A549 (cell line): Measurements from ENCODE around the gene TM9SF4. TPM values are rescaled to one million over a fixed set of nuclear protein-coding genes. Genes with fewer than 3 reads are reported as not detected.
"Not testable (repeated sequence)": the region's sequence is repeated elsewhere in the genome, so short reads cannot be mapped to it uniquely, and the experiment has no call there.

Experiments
- ATAC-seq, 2 experiments: fragments of 200-7000 bp in 1 of 2; fragments of >200 bp in 1 of 2; cut with Nextera tagmentation in 1 of 2; cut with Tn5 transposase in 1 of 2; 3 replicates each; pipeline versions ENCODE4 v1.8.0 to v1.9.1; 2018 to 2020; ENCODE audit warnings: mild to moderate bottlenecking in 1 of 2, moderate library complexity in 1 of 2
- CTCF ChIA-PET: fragments of 300-600 bp; sonication (Branson Sonifier 250); formaldehyde crosslinking; extraction: SDS; loops from one replicate; lab custom pipeline; 2021; ENCODE audit warnings: antibody characterized with exemption, inconsistent platforms; lab: Yijun Ruan, JAX
- POLR2A ChIA-PET: fragments of 350-600 bp; formaldehyde crosslinking; extraction: SDS; loops from one replicate; lab custom pipeline; 2021; ENCODE audit warnings: antibody characterized with exemption, inconsistent platforms; lab: Yijun Ruan, JAX
- DNase-seq, 2 experiments: peaks; one replicate each; pipeline versions ENCODE4 v3.0.0 to v3.0.0-alpha.2; 2011 to 2016; ENCODE audit warnings: low read depth in 1 of 2, low spot score in 1 of 2
- FAIRE-seq: peaks from 2 replicates; lab custom pipeline; 2011; peaks lifted over from hg19 to GRCh38; lab: Jason Lieb, UNC
- H3K27ac ChIP-seq, 2 experiments: fragments of >200 bp; sonication (Bioruptor Twin); formaldehyde crosslinking; 3 replicates each; pipeline ENCODE4 v1.5.1; 2016 to 2017
- H3K4me1 ChIP-seq: fragments of >200 bp; sonication (Bioruptor Twin); formaldehyde crosslinking; 3 replicates; pipeline ENCODE4 v1.6.1; 2016
- H3K4me2 ChIP-seq: fragments of >200 bp; sonication (Bioruptor Twin); formaldehyde crosslinking; 3 replicates; pipeline ENCODE4 v1.6.1; 2016
- H3K4me3 ChIP-seq: fragments of >200 bp; sonication (Bioruptor Twin); formaldehyde crosslinking; 3 replicates; pipeline ENCODE4 v1.5.1; 2016
- H3K9me3 ChIP-seq: fragments of >200 bp; sonication (Bioruptor Twin); formaldehyde crosslinking; 3 replicates; pipeline ENCODE4 v1.6.1; 2016
- BCL3 ChIP-seq: fragments of >200 bp; sonication (Bioruptor Twin); formaldehyde crosslinking; IDR thresholded peaks from 3 replicates; pipeline ENCODE4 v1.6.1; 2016
- CBX2 ChIP-seq: fragments of 200-600 bp; sonication (generic); IDR thresholded peaks from 2 replicates; pipeline ENCODE4 v1.6.1; 2016; ENCODE audit warnings: low read depth, mild to moderate bottlenecking, borderline replicate concordance
- CHD2 ChIP-seq: fragments of 150-350 bp; IDR thresholded peaks from 2 replicates; pipeline ENCODE4 v1.6.1; 2014; ENCODE audit warnings: low read length; ENCODE audit not compliant: partially characterized antibody
- CTCF ChIP-seq: fragments of >200 bp; sonication (Bioruptor Twin); formaldehyde crosslinking; IDR thresholded peaks from 3 replicates; pipeline ENCODE4 v1.5.1; 2016
- EHMT2 ChIP-seq: fragments of 200-600 bp; sonication (generic); IDR thresholded peaks from 2 replicates; pipeline ENCODE4 v1.6.1; 2016; ENCODE audit warnings: antibody characterized with exemption, low read depth, mild to moderate bottlenecking, moderate library complexity
- ELK1 ChIP-seq: fragments of 150-350 bp; IDR thresholded peaks from 2 replicates; pipeline ENCODE4 v1.6.1; 2014; ENCODE audit warnings: low read depth, mild to moderate bottlenecking, low read length
- EP300 ChIP-seq, 2 experiments: fragments of >200 bp; sonication (Bioruptor Twin); formaldehyde crosslinking; IDR thresholded peaks; 2 replicates in 1 of 2; 3 replicates in 1 of 2; pipeline ENCODE4 v1.6.1; 2016 to 2017
- FOSB ChIP-seq: fragments of 250-450 bp; sonication (Bioruptor Pico); IDR thresholded peaks from 2 replicates; pipeline ENCODE4 v1.5.0; 2020; ENCODE audit warnings: mild to moderate bottlenecking, moderate library complexity
- GATA3 ChIP-seq: IDR thresholded peaks from 2 replicates; pipeline ENCODE4 v1.6.1; 2012; ENCODE audit warnings: borderline replicate concordance
- HDAC2 ChIP-seq: fragments of 200-600 bp; sonication (generic); IDR thresholded peaks from 2 replicates; pipeline ENCODE4 v1.6.1; 2016
- HEYL ChIP-seq: fragments of 250-450 bp; sonication (Bioruptor Pico); IDR thresholded peaks from 2 replicates; pipeline ENCODE4 v1.8.0; 2021; ENCODE audit warnings: mild to moderate bottlenecking, moderate library complexity
- HOXB13 ChIP-seq: fragments of 250-450 bp; sonication (Bioruptor Pico); IDR thresholded peaks from 2 replicates; pipeline ENCODE4 v1.5.0; 2020; ENCODE audit warnings: low read depth, mild to moderate bottlenecking, moderate library complexity
- KDM5A ChIP-seq: fragments of 200-600 bp; sonication (generic); IDR thresholded peaks from 2 replicates; pipeline ENCODE4 v1.6.1; 2016; ENCODE audit warnings: antibody characterized with exemption, mild to moderate bottlenecking
- MAFK ChIP-seq: fragments of 450-650 bp; IDR thresholded peaks from 2 replicates; pipeline ENCODE4 v1.6.1; 2014; ENCODE audit not compliant: partially characterized antibody
- MAX ChIP-seq: IDR thresholded peaks from 2 replicates; pipeline ENCODE4 v1.6.1; 2012
- MAZ ChIP-seq: fragments of 150-350 bp; IDR thresholded peaks from 2 replicates; pipeline ENCODE4 v1.6.1; 2014; ENCODE audit warnings: antibody characterized with exemption, low read depth, low read length, borderline replicate concordance
- PHF8 ChIP-seq: fragments of 200-600 bp; sonication (generic); IDR thresholded peaks from 2 replicates; pipeline ENCODE4 v1.6.1; 2016; ENCODE audit warnings: low read depth, mild to moderate bottlenecking, antibody characterized with exemption, moderate library complexity, borderline replicate concordance
- RCOR1 ChIP-seq: fragments of 150-350 bp; IDR thresholded peaks from 2 replicates; pipeline ENCODE4 v1.6.1; 2014; ENCODE audit warnings: antibody characterized with exemption, low read length, low read depth
- RFX5 ChIP-seq: fragments of 450-650 bp; IDR thresholded peaks from 2 replicates; pipeline ENCODE4 v1.7.1; 2014; ENCODE audit warnings: antibody characterized with exemption, mild to moderate bottlenecking, moderate library complexity
- SREBF2 ChIP-seq: fragments of 450-650 bp; IDR thresholded peaks from 2 replicates; pipeline ENCODE4 v1.6.1; 2014; ENCODE audit warnings: mild to moderate bottlenecking, moderate library complexity
- TFCP2L1 ChIP-seq: fragments of 250-450 bp; sonication (Bioruptor Pico); IDR thresholded peaks from 2 replicates; pipeline ENCODE4 v1.5.0; 2021; ENCODE audit warnings: mild to moderate bottlenecking
- TP53 ChIP-seq: fragments of 250-450 bp; sonication (Bioruptor Pico); IDR thresholded peaks from 2 replicates; pipeline ENCODE4 v1.5.0; 2021; ENCODE audit warnings: mild to moderate bottlenecking, moderate library complexity
- WGBS: methylation state at CpG from one replicate; pipeline ENCODE4 v1.1.6; 2017; ENCODE audit errors: missing lambda C conversion rate; 5-methylcytosine and 5-hydroxymethylcytosine counted together
- polyA plus RNA-seq, 4 experiments: library from polyadenylated mRNA; depleted of rRNA in 3 of 4; stranded (reverse); fragments of >200 nt; fragmentation: RNase III in 1 of 4; extraction: RNeasy Plus Mini Kit Qiagen cat#74134 plus additional on column Dnase treatment in 1 of 4; gene quantifications; 2 replicates in 3 of 4; 3 replicates in 1 of 4; pipeline ENCODE4 v1.2.3, GENCODE V29; 2011 to 2017

TM9SF4 gene
- polyA plus RNA-seq, 2 of the 4 experiments (the other 2 are of a cell fraction), result 52.3 to 60.0 TPM

GRCh38 chr20:32177696-32178095 is 68.2 kb downstream of the TM9SF4 start:
- CTCF ChIA-PET, result interaction anchor here (0.7 kb wide), 1 partner anchor 58 kb away, joined by 3 read pairs; no protein-coding TSS in a partner anchor
- POLR2A ChIA-PET, H3K4me1 ChIP-seq, H3K4me3 ChIP-seq, DNase-seq, H3K4me2 ChIP-seq, H3K27ac ChIP-seq, H3K9me3 ChIP-seq, ATAC-seq, FAIRE-seq: not testable (repeated sequence)
- WGBS, result 80% methylated on average over 7 of the region's 7 CpGs

GRCh38 chr20:32179515-32179914 is 70.0 kb downstream of the TM9SF4 start:
- no peak overlapping the region for H3K4me2 ChIP-seq
- TF ChIP-seq HEYL (CRISPR knock-in tag), result no peak
- TF ChIP-seq RCOR1, result no peak
- no peak for TF ChIP-seq FOSB
- TF ChIP-seq HOXB13 (CRISPR knock-in tag), result no peak
- TF ChIP-seq PHF8, result no peak
- TF ChIP-seq GATA3, result no peak
- no peak for TF ChIP-seq TFCP2L1 (CRISPR knock-in tag)
- TF ChIP-seq SREBF2, result no peak
- FAIRE-seq, result no peak
- H3K4me1 ChIP-seq, result no peaks in the 10 kb centered on the region
- no peak overlapping the region for H3K27ac ChIP-seq
- no peak for DNase-seq
- no peaks in the 10 kb centered on the region for H3K9me3 ChIP-seq
- ATAC-seq, result 0 out of 6 replicates have a peak, but pooled peaks of 1 of the 2 experiments have one; percentile 36
- H3K4me3 ChIP-seq, result no peak overlapping the region
- CTCF ChIA-PET, result no interaction called here
- POLR2A ChIA-PET, result no interaction called here
- 69% methylated on average over 2 of the region's 2 CpGs for WGBS

GRCh38 chr20:32179934-32180333 is 70.4 kb downstream of the TM9SF4 start:
- no peak for FAIRE-seq
- no peak overlapping the region for H3K27ac ChIP-seq
- no peaks in the 10 kb centered on the region for H3K9me3 ChIP-seq
- H3K4me3 ChIP-seq, result no peak overlapping the region
- DNase-seq, result no peak
- ATAC-seq, result no peak
- TF ChIP-seq MAFK (no peak), CHD2 (no peak), CBX2 (no peak), TP53 (CRISPR knock-in tag) (no peak), EHMT2 (no peak)
- TF ChIP-seq, all 56 proteins: peak for 0
- POLR2A ChIA-PET, result interaction anchor here (0.7 kb wide), 1 partner anchor 270 kb away, joined by 4 read pairs; no protein-coding TSS in a partner anchor
- CTCF ChIA-PET, result interaction anchor here (1.0 kb wide), 2 partner anchors 9 to 162 kb away, joined by 3 read pairs; no protein-coding TSS in a partner anchor
- Histone ChIP-seq H3K4me2 (no peak overlapping the region), H3K4me1 (no peaks in the 10 kb centered on the region)
- WGBS, result 83% methylated on average over 4 of the region's 4 CpGs

GRCh38 chr20:32181606-32182005 is 72.1 kb downstream of the TM9SF4 start:
- ChIA-PET POLR2A (no interaction called here), CTCF (no interaction called here)
- WGBS, result 94% methylated on average over 2 of the region's 2 CpGs
- DNase-seq (no peak), FAIRE-seq (no peak), ATAC-seq (no peak)
- Histone ChIP-seq H3K4me2 (no peak overlapping the region), H3K4me1 (no peaks in the 10 kb centered on the region), H3K4me3 (no peak overlapping the region), H3K27ac (no peak overlapping the region), H3K9me3 (no peaks in the 10 kb centered on the region)
- TF ChIP-seq MAX (no peak), CTCF (no peak), MAZ (no peak), HDAC2 (no peak), ELK1 (no peak), BCL3 (no peak), HEYL (CRISPR knock-in tag) (no peak), EP300 (IDR thresholded peaks at IDR 0.05) (no peak), PHF8 (no peak), CBX2 (no peak), RFX5 (no peak), KDM5A (no peak)
